PC-9 (cell line): Measurements from ENCODE around the gene KIF26A. TPM values are rescaled to one million over a fixed set of nuclear protein-coding genes. Genes with fewer than 3 reads are reported as not detected.

Experiments used
- BruUV-seq: library from RNA; stranded (reverse); fragments of 400-500 nt; replicated peaks from 2 replicates; lab custom pipeline; 2021; lab: Mats Ljungman, UMichigan
- CTCF ChIA-PET: fragments of 300-600 bp; sonication (Branson Sonifier 250); formaldehyde crosslinking; loops from one replicate; lab custom pipeline; 2022; ENCODE audit warnings: antibody characterized with exemption; lab: Charles Lee
- POLR2A ChIA-PET: fragments of 300-600 bp; sonication (Branson Sonifier 250); formaldehyde crosslinking; loops from one replicate; lab custom pipeline; 2022; ENCODE audit warnings: antibody characterized with exemption; ENCODE audit not compliant: unreplicated experiment; lab: Charles Lee
- DNase-seq, 2 experiments: peaks; one replicate each; pipeline versions ENCODE4 v3.0.0 to v3.0.0-alpha.2; 2015 to 2022; ENCODE audit warnings: mixed read lengths in 1 of 2
- H2AFZ ChIP-seq: fragments of 200-600 bp; sonication (generic); 2 replicates; pipeline ENCODE4 v1.8.1; 2017; ENCODE audit warnings: antibody characterized with exemption
- H3F3A ChIP-seq: fragments of 200-600 bp; sonication (generic); 2 replicates; pipeline ENCODE4 v1.8.1; 2017; ENCODE audit warnings: antibody characterized with exemption, mild to moderate bottlenecking, low read depth; ENCODE audit not compliant: insufficient read depth
- H3K27ac ChIP-seq: fragments of 200-600 bp; sonication (generic); 2 replicates; pipeline ENCODE4 v1.6.1; 2016; ENCODE audit warnings: mixed run types
- H3K27me3 ChIP-seq: fragments of 200-600 bp; sonication (generic); 2 replicates; pipeline ENCODE4 v1.6.1; 2016; ENCODE audit warnings: low read depth, mixed run types; ENCODE audit not compliant: insufficient read depth
- H3K36me3 ChIP-seq: fragments of 200-600 bp; sonication (generic); 2 replicates; pipeline ENCODE4 v1.6.1; 2016; ENCODE audit warnings: low read depth, mixed run types
- H3K4me1 ChIP-seq: fragments of 200-600 bp; sonication (generic); replicated peaks from 2 replicates; pipeline ENCODE4 v1.6.1; 2016; ENCODE audit warnings: mixed run types; ENCODE audit not compliant: insufficient read depth
- H3K4me2 ChIP-seq: fragments of 200-600 bp; sonication (generic); 2 replicates; pipeline ENCODE4 v1.6.1; 2017; ENCODE audit warnings: mixed run types
- H3K4me3 ChIP-seq: fragments of 200-600 bp; sonication (generic); 2 replicates; pipeline ENCODE4 v1.6.1; 2016; ENCODE audit warnings: mixed run types
- H3K79me2 ChIP-seq: fragments of 200-600 bp; sonication (generic); 2 replicates; pipeline ENCODE4 v1.6.1; 2017; ENCODE audit warnings: low read depth, mixed run types
- H3K9me2 ChIP-seq: fragments of 200-600 bp; sonication (generic); 2 replicates; pipeline ENCODE4 v1.8.1; 2017; ENCODE audit warnings: mild to moderate bottlenecking; ENCODE audit not compliant: insufficient read depth
- H3K9me3 ChIP-seq: fragments of 200-600 bp; sonication (generic); 2 replicates; pipeline ENCODE4 v1.8.1; 2016; ENCODE audit warnings: low read depth; ENCODE audit not compliant: insufficient read depth
- H4K20me1 ChIP-seq: fragments of 200-600 bp; sonication (generic); 2 replicates; pipeline ENCODE4 v1.8.1; 2017; ENCODE audit not compliant: insufficient read depth
- EZH2 ChIP-seq: fragments of 200-600 bp; sonication (generic); IDR thresholded peaks from 2 replicates; pipeline ENCODE4 v1.8.0; 2017; ENCODE audit warnings: antibody characterized with exemption, low read depth
- intact Hi-C: fragments of 100-400 bp; cut with micrococcal nuclease; formaldehyde crosslinking; loops from one replicate; pipeline ENCODE4 v1.10.0; 2022; ENCODE audit not compliant: unreplicated experiment
- total RNA-seq: library from RNA; stranded (reverse); gene quantifications from 2 replicates; pipeline ENCODE4 v1.2.3, GENCODE V29; 2021
- TF ChIP-seq, protein P1 (sequence below): fragments of 200-600 bp; sonication (generic); conservative IDR thresholded peaks from 2 replicates; pipeline ENCODE4 v1.6.1; 2017; ENCODE audit warnings: mixed run types, antibody characterized with exemption, mild to moderate bottlenecking, moderate library complexity

The KIF26A gene
- total RNA-seq, 1 experiment from 2014 or later, result 0.17 TPM

DNA sequence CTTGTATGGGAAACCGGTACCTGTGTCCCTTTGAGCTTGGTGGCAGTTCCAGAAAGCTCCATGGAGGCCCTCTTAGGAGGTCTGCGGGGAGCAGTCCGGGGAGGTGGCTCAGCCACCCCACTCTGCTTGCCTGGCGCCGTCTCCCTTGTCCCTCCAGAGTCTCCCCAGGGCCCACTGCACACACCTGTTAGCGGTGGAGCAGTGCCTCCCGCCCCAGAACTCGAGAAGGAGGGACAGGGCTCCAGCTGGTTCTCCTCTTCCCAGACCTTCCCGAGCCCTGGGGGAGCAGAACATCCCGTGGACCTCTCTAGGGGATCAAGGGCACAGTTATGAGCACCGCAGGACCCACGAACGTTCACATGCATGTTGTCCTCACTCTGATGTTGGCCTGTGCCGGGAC lies 42.1 kb upstream of the KIF26A start:
- no peaks in the 10 kb centered on the region for H3K36me3 ChIP-seq
- no TSS peak for BruUV-seq
- H4K20me1 ChIP-seq, result no peaks in the 10 kb centered on the region; the same call in 1 of the 2 replicates
- H3K27me3 ChIP-seq, result peaks cover 8% of the 10 kb centered on the region; the same call in 1 of the 2 replicates
- intact Hi-C loops, result no loop called here
- TF ChIP-seq EZH2, result no peak
- TF ChIP-seq, protein P1, sequence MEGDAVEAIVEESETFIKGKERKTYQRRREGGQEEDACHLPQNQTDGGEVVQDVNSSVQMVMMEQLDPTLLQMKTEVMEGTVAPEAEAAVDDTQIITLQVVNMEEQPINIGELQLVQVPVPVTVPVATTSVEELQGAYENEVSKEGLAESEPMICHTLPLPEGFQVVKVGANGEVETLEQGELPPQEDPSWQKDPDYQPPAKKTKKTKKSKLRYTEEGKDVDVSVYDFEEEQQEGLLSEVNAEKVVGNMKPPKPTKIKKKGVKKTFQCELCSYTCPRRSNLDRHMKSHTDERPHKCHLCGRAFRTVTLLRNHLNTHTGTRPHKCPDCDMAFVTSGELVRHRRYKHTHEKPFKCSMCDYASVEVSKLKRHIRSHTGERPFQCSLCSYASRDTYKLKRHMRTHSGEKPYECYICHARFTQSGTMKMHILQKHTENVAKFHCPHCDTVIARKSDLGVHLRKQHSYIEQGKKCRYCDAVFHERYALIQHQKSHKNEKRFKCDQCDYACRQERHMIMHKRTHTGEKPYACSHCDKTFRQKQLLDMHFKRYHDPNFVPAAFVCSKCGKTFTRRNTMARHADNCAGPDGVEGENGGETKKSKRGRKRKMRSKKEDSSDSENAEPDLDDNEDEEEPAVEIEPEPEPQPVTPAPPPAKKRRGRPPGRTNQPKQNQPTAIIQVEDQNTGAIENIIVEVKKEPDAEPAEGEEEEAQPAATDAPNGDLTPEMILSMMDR, result no peak
- peaks cover 10% of the 10 kb centered on the region; the same call in 1 of the 2 replicates for H3K4me1 ChIP-seq
- ChIA-PET POLR2A (no interaction called here), CTCF (no interaction called here)
- no peak overlapping the region for H3K4me3 ChIP-seq
- H3K9me2 ChIP-seq, result no peaks in the 10 kb centered on the region
- no peak for DNase-seq
- H3K27ac ChIP-seq, result no peak overlapping the region
- H2AFZ ChIP-seq, result no peak overlapping the region
- H3K79me2 ChIP-seq, result no peaks in the 10 kb centered on the region
- no peaks in the 10 kb centered on the region for H3K9me3 ChIP-seq
- H3K4me2 ChIP-seq, result no peak overlapping the region
- no peaks in the 10 kb centered on the region for H3F3A ChIP-seq

DNA sequence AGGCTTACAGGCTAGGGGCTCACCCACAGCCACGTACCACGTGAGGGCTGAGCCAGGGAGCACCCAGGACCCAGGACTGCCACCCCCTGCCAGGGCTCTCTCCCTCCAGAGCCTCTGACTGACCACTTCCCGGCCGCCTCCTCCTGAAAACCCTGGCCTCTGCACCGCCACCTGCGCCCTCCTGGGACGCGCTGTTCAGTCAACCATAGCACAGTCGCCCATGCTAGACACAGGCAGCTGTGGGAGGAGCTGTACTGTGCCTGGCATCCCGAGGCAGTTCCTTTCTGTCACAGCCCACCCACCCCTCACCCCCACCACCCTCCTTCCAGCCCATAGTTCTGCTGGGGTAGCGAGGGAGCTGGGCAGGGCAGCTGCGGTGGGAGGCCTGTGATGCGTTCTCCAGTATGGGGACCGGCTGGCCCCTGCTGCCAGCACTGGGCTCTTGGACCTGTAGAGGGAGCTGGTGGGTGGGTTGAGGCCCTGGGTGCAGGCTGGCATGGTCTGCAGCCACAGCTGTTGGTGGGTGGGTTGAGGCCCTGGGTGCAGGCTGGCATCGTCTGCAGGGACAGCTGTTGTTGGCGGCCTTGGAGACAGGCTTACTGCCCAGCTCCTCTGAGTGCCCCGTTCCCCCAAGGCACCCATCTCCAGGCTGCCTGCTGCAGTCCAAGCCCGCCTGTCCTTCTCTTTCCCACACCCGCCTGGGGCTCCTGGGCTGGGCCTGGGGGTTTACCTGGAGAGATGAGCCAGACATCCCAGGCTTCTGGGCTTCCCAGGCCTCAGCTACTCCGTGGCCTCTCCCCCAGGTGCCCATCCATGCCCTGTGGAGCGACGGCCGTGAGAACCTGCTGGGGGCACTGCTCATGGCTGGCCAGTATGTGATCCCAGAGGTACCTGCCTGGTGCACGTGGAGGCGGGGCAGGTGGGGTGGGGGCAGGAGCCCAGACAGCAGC lies 41.4 kb upstream of the KIF26A start:
- H3F3A ChIP-seq, result no peaks in the 10 kb centered on the region
- intact Hi-C loops, result no loop called here
- H3K79me2 ChIP-seq, result no peaks in the 10 kb centered on the region
- TF ChIP-seq EZH2, result no peak
- TF ChIP-seq, protein P1, result no peak
- no peaks in the 10 kb centered on the region; the same call in 1 of the 2 replicates for H4K20me1 ChIP-seq
- H3K9me3 ChIP-seq, result no peaks in the 10 kb centered on the region
- no peak overlapping the region for H3K27ac ChIP-seq
- no peak overlapping the region for H2AFZ ChIP-seq
- no peak overlapping the region for H3K4me2 ChIP-seq
- H3K9me2 ChIP-seq, result no peaks in the 10 kb centered on the region
- BruUV-seq, result no TSS peak
- H3K36me3 ChIP-seq, result no peaks in the 10 kb centered on the region
- peaks cover 11% of the 10 kb centered on the region; the same call in 1 of the 2 replicates for H3K4me1 ChIP-seq
- peaks cover 8% of the 10 kb centered on the region; the same call in 1 of the 2 replicates for H3K27me3 ChIP-seq
- no peak for DNase-seq
- CTCF ChIA-PET, result interaction anchor here (0.6 to 0.7 kb wide), 4 partner anchors 18 to 48 kb away, joined by 3 to 11 read pairs (median 7); no protein-coding TSS in a partner anchor
- POLR2A ChIA-PET, result interaction anchor here (0.7 kb wide), 1 partner anchor 132 kb away, joined by 18 read pairs; no protein-coding TSS in a partner anchor
- H3K4me3 ChIP-seq, result no peak overlapping the region

DNA sequence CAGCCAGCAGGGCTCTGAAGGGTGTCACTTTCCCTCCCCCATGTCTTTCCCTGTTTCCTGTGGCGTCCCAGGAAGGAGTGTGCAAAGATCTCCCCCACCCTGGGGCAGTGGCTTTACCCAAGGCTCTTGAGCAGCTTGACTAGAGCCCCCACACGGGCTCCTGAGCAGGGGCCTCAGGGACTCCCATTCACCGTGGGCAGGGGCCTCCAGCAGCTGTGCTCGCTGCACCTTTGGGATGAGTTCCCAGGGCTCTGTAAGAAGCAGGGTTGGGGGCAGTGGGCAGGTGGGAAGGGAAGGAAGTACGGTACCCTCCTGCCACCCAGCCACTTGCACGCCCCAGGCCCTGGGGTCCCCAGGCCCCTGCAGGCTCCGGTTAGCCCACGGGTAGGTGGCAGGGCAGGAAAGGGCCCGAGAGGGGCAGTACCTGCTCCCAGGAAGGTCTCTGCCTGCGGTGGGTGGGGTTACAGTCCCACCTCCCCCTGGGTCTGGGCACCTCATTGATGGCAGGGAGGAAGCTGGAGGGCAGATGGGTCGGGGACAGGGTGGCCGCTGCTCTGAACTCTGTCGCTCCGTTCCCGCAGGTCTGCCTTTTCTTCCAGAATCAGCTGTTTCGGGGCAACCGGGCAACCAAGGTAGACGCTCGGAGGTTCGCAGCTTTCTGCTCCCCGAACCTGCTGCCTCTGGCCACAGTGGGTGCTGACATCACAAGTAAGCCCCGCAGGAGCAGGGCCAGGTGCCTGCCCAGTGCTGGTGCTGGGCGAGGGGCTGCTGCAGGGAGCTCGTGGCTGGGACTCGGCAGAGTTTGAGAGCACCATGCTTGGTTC lies 39.9 kb upstream of the KIF26A start:
- Histone ChIP-seq H3K9me3 (no peaks in the 10 kb centered on the region), H3K27me3 (peaks cover 8% of the 10 kb centered on the region; the same call in 1 of the 2 replicates), H3F3A (no peaks in the 10 kb centered on the region), H3K27ac (no peak overlapping the region), H3K36me3 (no peaks in the 10 kb centered on the region), H3K4me1 (peaks cover 11% of the 10 kb centered on the region; the same call in 1 of the 2 replicates), H3K4me2 (no peak overlapping the region), H3K4me3 (no peak overlapping the region), H2AFZ (no peak overlapping the region), H4K20me1 (no peaks in the 10 kb centered on the region; the same call in 1 of the 2 replicates), H3K9me2 (no peaks in the 10 kb centered on the region), H3K79me2 (no peaks in the 10 kb centered on the region)
- BruUV-seq, result no TSS peak
- TF ChIP-seq, protein P1, result no peak
- POLR2A ChIA-PET, result no interaction called here
- DNase-seq, result no peak
- intact Hi-C loops, result no loop called here
- CTCF ChIA-PET, result no interaction called here
